HT1080 (cell line): ENCODE data around the gene CORO7. TPM values are rescaled to one million over a fixed set of nuclear protein-coding genes. Genes with fewer than 3 reads are reported as not detected.
A peak's percentile ranks its signal among the peaks of the same experiment; 100 is the strongest.

Experiments used
- DNase-seq: peaks from one replicate; pipeline ENCODE4 v3.0.0-alpha.2; 2015; ENCODE audit warnings: low read depth
- total RNA-seq: library from RNA; depleted of rRNA; stranded (reverse); fragments of >200 nt; shearing (Covaris generic); gene quantifications from 2 replicates; pipeline ENCODE4 v1.2.3, GENCODE V29; 2014

The CORO7 gene
- total RNA-seq, 1 experiment from 2014 or later: 24.9 TPM

GRCh38 chr16:4373356-4373908 is 43.0 kb downstream of the CORO7 start:
- DNase-seq: no peak

GRCh38 chr16:4372578-4373355 is 43.6 kb downstream of the CORO7 start:
- peak; percentile 44 for DNase-seq

- DNase-seq: no peak
Measured at GRCh38 chr16:4372001-4372577, 44.3 kb downstream of the CORO7 start.

- peak; percentile 41 for DNase-seq
Measured at GRCh38 chr16:4371357-4372000, 44.9 kb downstream of the CORO7 start, which contains the start of gene VASN. Gene VASN, plus strand, starts transcription at chr16:4371848. Its CDS starts 9,030 bp downstream, at chr16:4380878.

- DNase-seq: peak; percentile 66
Measured at GRCh38 chr16:4370570-4371356, 45.6 kb downstream of the CORO7 start.

- no peak for DNase-seq
Measured at GRCh38 chr16:4370151-4370550, 46.2 kb downstream of the CORO7 start.

- peak; percentile 67 for DNase-seq
Measured at GRCh38 chr16:4369007-4369733, 47.2 kb downstream of the CORO7 start.

- no peak for DNase-seq
Measured at GRCh38 chr16:4367393-4367856, 49.0 kb downstream of the CORO7 start.

- no peak for DNase-seq
Measured at GRCh38 chr16:4366016-4366415, 50.4 kb downstream of the CORO7 start.

GRCh38 chr16:4365615-4366014 is 50.8 kb downstream of the CORO7 start:
- no peak for DNase-seq

GRCh38 chr16:4365014-4365406 is 51.4 kb downstream of the CORO7 start:
- DNase-seq: no peak

GRCh38 chr16:4364196-4365013 is 52.0 kb downstream of the CORO7 start:
- no peak for DNase-seq

GRCh38 chr16:4362476-4363135 is 53.8 kb downstream of the CORO7 start:
- DNase-seq: no peak

- no peak for DNase-seq
Measured at GRCh38 chr16:4361944-4362311, 54.5 kb downstream of the CORO7 start.

- no peak for DNase-seq
Measured at GRCh38 chr16:4361033-4361943, 55.1 kb downstream of the CORO7 start.

- DNase-seq: no peak
Measured at GRCh38 chr16:4360538-4361021, 55.8 kb downstream of the CORO7 start.

GRCh38 chr16:4359914-4360313 is 56.5 kb downstream of the CORO7 start:
- no peak for DNase-seq
